Neuronal stem cell (in vitro differentiated cells): Measurements from ENCODE around the gene KAZN.

Experiments used
- DNase-seq: peaks from one replicate; pipeline ENCODE4 v3.0.0-alpha.2; 2013; ENCODE audit warnings: low spot score
- H2AFZ ChIP-seq: one replicate; pipeline ENCODE4 v1.6.1; 2013; ENCODE audit warnings: mild to moderate bottlenecking, low read length, inconsistent platforms
- H2AK5ac ChIP-seq: 2 replicates; pipeline ENCODE4 v1.6.1; 2013; ENCODE audit warnings: low read depth, mild to moderate bottlenecking, inconsistent platforms, low read length, moderate library complexity, mixed read lengths
- H2BK120ac ChIP-seq: 2 replicates; pipeline ENCODE4 v1.6.1; 2013; ENCODE audit warnings: low read depth, mild to moderate bottlenecking, inconsistent platforms, low read length, moderate library complexity, mixed read lengths
- H2BK12ac ChIP-seq: one replicate; pipeline ENCODE4 v1.6.1; 2013; ENCODE audit warnings: low read length, inconsistent platforms
- H2BK15ac ChIP-seq: 2 replicates; pipeline ENCODE4 v1.6.1; 2013; ENCODE audit warnings: mild to moderate bottlenecking, low read length, inconsistent platforms, mixed read lengths
- H2BK5ac ChIP-seq: one replicate; pipeline ENCODE4 v1.6.1; 2013; ENCODE audit warnings: inconsistent platforms, mild to moderate bottlenecking, low read length, moderate library complexity
- H3K14ac ChIP-seq: one replicate; pipeline ENCODE4 v1.6.1; 2013; ENCODE audit warnings: low read length, inconsistent platforms
- H3K18ac ChIP-seq: 2 replicates; pipeline ENCODE4 v1.6.1; 2013; ENCODE audit warnings: low read length, inconsistent platforms
- H3K23ac ChIP-seq: 2 replicates; pipeline ENCODE4 v1.6.1; 2013; ENCODE audit warnings: low read depth, mild to moderate bottlenecking, mixed read lengths, low read length, inconsistent platforms; ENCODE audit not compliant: poor library complexity
- H3K27ac ChIP-seq: replicated peaks from 3 replicates; pipeline ENCODE4 v1.5.1; 2013; ENCODE audit warnings: low read length, inconsistent platforms
- H3K27me3 ChIP-seq, 3 experiments: 2 replicates each; pipeline ENCODE4 v1.6.1; 2013; ENCODE audit warnings: low read length in 3 of 3, mild to moderate bottlenecking in 2 of 3, inconsistent platforms in 1 of 3, low read depth in 1 of 3, mixed read lengths in 1 of 3, moderate library complexity in 1 of 3; ENCODE audit not compliant: control insufficient read depth in 3 of 3, insufficient read depth in 3 of 3
- H3K36me3 ChIP-seq, 2 donors: replicated peaks in 1 of 2; 2 replicates each; pipeline ENCODE4 v1.6.1; 2013; ENCODE audit warnings: low read length in 2 of 2; ENCODE audit not compliant: control insufficient read depth in 2 of 2, insufficient read depth in 2 of 2
- H3K4ac ChIP-seq: 2 replicates; pipeline ENCODE4 v1.6.1; 2013; ENCODE audit warnings: inconsistent platforms, mild to moderate bottlenecking, low read length, moderate library complexity
- H3K4me1 ChIP-seq, 2 donors: 1 replicate in 1 of 2; 2 replicates in 1 of 2; pipeline ENCODE4 v1.6.1; 2013; ENCODE audit warnings: low read length in 2 of 2, low read depth in 1 of 2; ENCODE audit not compliant: control insufficient read depth in 2 of 2, insufficient read depth in 1 of 2
- H3K4me2 ChIP-seq: one replicate; pipeline ENCODE4 v1.6.1; 2013; ENCODE audit warnings: mild to moderate bottlenecking, low read length, inconsistent platforms; ENCODE audit not compliant: insufficient read depth, poor library complexity, severe bottlenecking
- H3K4me3 ChIP-seq, 2 donors: 2 replicates each; pipeline ENCODE4 v1.5.1; 2013; ENCODE audit warnings: low read length in 2 of 2, mild to moderate bottlenecking in 2 of 2, inconsistent platforms in 1 of 2, moderate library complexity in 1 of 2
- H3K79me1 ChIP-seq: one replicate; pipeline ENCODE4 v1.6.1; 2013; ENCODE audit warnings: low read depth, mild to moderate bottlenecking, inconsistent platforms, low read length, moderate library complexity
- H3K9ac ChIP-seq: one replicate; pipeline ENCODE4 v1.6.1; 2013; ENCODE audit warnings: mild to moderate bottlenecking, low read depth, low read length, inconsistent platforms; ENCODE audit not compliant: poor library complexity
- H3K9me3 ChIP-seq, 2 donors: replicated peaks in 1 of 2; 2 replicates each; pipeline versions ENCODE3 to v1.6.1; 2013; ENCODE audit warnings: low read length in 2 of 2, mild to moderate bottlenecking in 2 of 2, inconsistent platforms in 1 of 2, low read depth in 1 of 2, mixed read lengths in 1 of 2, moderate library complexity in 1 of 2; ENCODE audit not compliant: control insufficient read depth in 2 of 2, insufficient read depth in 1 of 2
- H4K8ac ChIP-seq: one replicate; pipeline ENCODE4 v1.6.1; 2013; ENCODE audit warnings: low read depth, mild to moderate bottlenecking, inconsistent platforms, low read length, moderate library complexity
- H4K91ac ChIP-seq: one replicate; pipeline ENCODE4 v1.6.1; 2013; ENCODE audit warnings: low read length, low read depth, mild to moderate bottlenecking, inconsistent platforms; ENCODE audit not compliant: poor library complexity
- WGBS, 2 donors: extraction: QIAGEN DNeasy Blood & Tissue Kit; methylation state at CpG; one replicate each; pipeline ENCODE4 v1.1.7; 2013; ENCODE audit warnings: missing lambda C conversion rate in 2 of 2, mixed read lengths in 1 of 2; ENCODE audit not compliant: insufficient read length in 2 of 2, insufficient replicate concordance in 1 of 2; ENCODE audit errors: extremely low coverage in 2 of 2; 5-methylcytosine and 5-hydroxymethylcytosine counted together

KAZN gene

DNA sequence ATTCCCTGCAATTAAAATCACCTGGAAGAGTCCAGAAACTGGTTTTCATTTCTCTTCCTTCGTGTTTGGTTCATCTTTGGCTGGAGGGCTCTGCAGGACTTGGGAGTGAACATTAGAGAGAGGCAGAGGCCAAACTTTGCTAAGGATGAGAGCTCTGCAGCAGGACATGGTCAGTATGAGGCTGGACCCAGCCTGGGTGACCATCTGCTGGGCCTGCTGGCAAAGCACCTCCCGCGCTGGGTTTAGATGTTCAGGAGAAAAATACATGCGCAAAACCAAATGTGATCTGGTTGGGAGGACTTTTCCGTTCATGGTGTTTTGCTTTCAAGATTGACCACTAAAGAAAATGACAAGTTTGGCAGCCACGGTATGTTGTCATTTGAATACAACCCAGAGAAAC, 15.9 kb downstream of the KAZN start:
- Histone ChIP-seq H3K18ac (no peak overlapping the region), H3K4me1 (peaks cover 0 to 3% of the 10 kb centered on the region in 2 donors), H2AFZ (no peak overlapping the region), H3K4me2 (no peak overlapping the region), H3K14ac (no peak overlapping the region), H3K79me1 (no peaks in the 10 kb centered on the region), H3K4me3 (no peak overlapping the region), H4K8ac (no peak overlapping the region), H3K9ac (no peak overlapping the region), H3K27me3 (no peaks in the 10 kb centered on the region), H2BK15ac (no peak overlapping the region), H2BK120ac (no peak overlapping the region), H3K36me3 (peaks cover 0 to 95% of the 10 kb centered on the region in 2 donors), H3K4ac (no peak overlapping the region), H4K91ac (no peak overlapping the region), H2AK5ac (no peak overlapping the region), H2BK5ac (no peak overlapping the region), H3K27ac (no peak overlapping the region), H3K23ac (no peak overlapping the region), H2BK12ac (no peak overlapping the region), H3K9me3 (peaks cover 0 to 25% of the 10 kb centered on the region in 2 donors)
- WGBS, 2 donors, result no CpG with 5 or more reads among the region's 6 CpGs
- no peak for DNase-seq

DNA sequence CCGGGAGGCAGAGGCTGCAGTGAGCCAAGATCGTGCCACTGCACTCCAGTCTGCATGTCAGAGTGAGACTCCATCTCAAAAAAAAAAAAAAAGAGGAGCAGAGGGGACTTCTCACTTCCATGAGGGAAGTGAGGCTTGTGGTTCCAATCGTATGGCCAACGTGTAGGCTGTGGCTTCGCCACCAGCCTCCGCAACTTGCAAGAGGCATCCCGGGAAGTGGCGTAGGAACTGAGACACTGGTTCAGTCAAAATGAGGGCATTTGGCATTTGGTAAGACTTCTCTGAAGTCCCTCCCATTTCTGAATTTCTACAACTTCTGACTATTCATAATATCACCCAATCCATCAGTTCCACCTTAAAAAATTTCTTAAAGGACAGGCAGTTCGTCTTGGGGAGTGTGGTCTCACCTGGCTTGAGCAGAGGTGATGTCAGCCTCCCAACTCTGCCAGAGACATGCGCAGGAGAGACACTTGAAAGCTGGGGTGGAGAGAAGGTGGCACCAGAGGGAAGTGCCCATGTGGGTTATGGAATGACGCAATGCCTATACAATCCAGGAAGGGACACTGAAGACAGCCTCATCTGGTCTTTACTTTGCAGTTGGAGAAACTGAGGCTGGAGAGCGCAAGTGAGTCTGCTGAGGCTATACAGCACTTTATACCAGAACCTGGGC, 17.2 kb downstream of the KAZN start:
- DNase-seq, result no peak
- no peak overlapping the region for H3K4me2 ChIP-seq
- H4K91ac ChIP-seq, result no peak overlapping the region
- H3K36me3 ChIP-seq, result peaks cover 0 to 99% of the 10 kb centered on the region in 2 donors
- no peak overlapping the region for H2BK120ac ChIP-seq
- H3K18ac ChIP-seq, result no peak overlapping the region
- no peak overlapping the region for H2AK5ac ChIP-seq
- H3K27ac ChIP-seq, result no peak overlapping the region
- H3K4me3 ChIP-seq, result no peak overlapping the region
- no peak overlapping the region for H3K23ac ChIP-seq
- H3K4ac ChIP-seq, result no peak overlapping the region
- no peak overlapping the region for H3K14ac ChIP-seq
- H3K4me1 ChIP-seq, result peaks cover 0 to 3% of the 10 kb centered on the region in 2 donors
- peaks cover 0 to 28% of the 10 kb centered on the region in 2 donors for H3K9me3 ChIP-seq
- H2BK12ac ChIP-seq, result no peak overlapping the region
- no peaks in the 10 kb centered on the region for H3K27me3 ChIP-seq
- no peak overlapping the region for H3K9ac ChIP-seq
- WGBS, 2 donors, result no CpG with 5 or more reads among the region's 12 CpGs
- H2BK15ac ChIP-seq, result no peak overlapping the region
- no peaks in the 10 kb centered on the region for H3K79me1 ChIP-seq
- no peak overlapping the region for H2BK5ac ChIP-seq
- no peak overlapping the region for H2AFZ ChIP-seq
- H4K8ac ChIP-seq, result no peak overlapping the region

DNA sequence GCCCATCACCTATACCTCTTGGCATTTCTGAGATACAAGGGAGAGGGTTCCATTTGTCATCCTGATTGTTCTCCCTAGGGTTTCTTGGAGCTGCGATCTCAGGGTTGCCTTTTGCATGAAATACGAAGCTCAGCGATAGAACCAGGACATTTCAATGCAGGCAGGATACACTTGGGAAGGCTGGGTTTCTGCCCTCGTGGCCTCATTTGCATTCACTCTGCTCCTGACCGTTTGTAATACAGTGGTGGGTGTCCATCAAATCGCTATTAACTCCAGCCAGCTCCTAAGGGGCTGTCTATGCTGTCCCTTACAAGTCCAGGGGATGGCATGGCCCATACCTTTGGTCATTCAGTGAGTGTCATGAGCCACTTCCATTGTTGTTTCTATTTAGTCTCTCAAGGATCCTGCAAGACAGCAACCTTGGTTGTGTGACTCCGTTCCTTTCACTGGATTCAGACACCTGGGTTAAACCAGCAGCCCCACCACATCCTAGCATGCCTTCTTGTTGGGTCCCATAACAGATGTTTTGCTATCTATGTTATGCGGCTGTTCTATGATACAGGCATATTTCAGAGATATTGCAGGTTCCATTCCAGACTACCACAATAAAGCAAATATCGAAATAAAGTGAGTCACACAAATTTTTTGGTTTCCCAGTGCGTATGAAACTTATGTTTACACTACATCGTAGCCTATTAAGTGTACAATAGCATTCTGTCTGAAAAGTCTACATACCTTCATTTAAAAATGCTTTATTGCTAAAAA, 18.3 kb downstream of the KAZN start:
- Histone ChIP-seq H3K23ac (no peak overlapping the region), H2BK5ac (no peak overlapping the region), H3K27ac (no peak overlapping the region), H2AK5ac (no peak overlapping the region), H3K18ac (peak overlapping the region; percentile 24), H3K79me1 (no peaks in the 10 kb centered on the region), H2BK12ac (no peak overlapping the region), H3K27me3 (no peaks in the 10 kb centered on the region), H4K8ac (no peak overlapping the region), H3K14ac (no peak overlapping the region), H3K4me1 (peaks cover 0 to 6% of the 10 kb centered on the region in 2 donors), H4K91ac (no peak overlapping the region), H3K4me2 (no peak overlapping the region), H2BK15ac (no peak overlapping the region), H2BK120ac (no peak overlapping the region), H2AFZ (no peak overlapping the region), H3K4me3 (no peak overlapping the region), H3K36me3 (peaks cover 0 to 97% of the 10 kb centered on the region in 2 donors), H3K9me3 (peaks cover 0 to 40% of the 10 kb centered on the region in 2 donors), H3K4ac (no peak overlapping the region), H3K9ac (no peak overlapping the region)
- WGBS, 2 donors, result no CpG with 5 or more reads among the region's 11 CpGs
- no peak for DNase-seq

- no CpG with 5 or more reads among the region's 7 CpGs for WGBS, 2 donors
- Histone ChIP-seq H3K4me1 (peaks cover 0 to 6% of the 10 kb centered on the region in 2 donors), H3K4me2 (no peak overlapping the region), H3K36me3 (peaks cover 0 to 91% of the 10 kb centered on the region in 2 donors), H4K8ac (no peak overlapping the region), H2BK12ac (no peak overlapping the region), H3K23ac (no peak overlapping the region), H4K91ac (no peak overlapping the region), H3K27ac (no peak overlapping the region), H3K14ac (no peak overlapping the region), H2BK15ac (no peak overlapping the region), H3K4me3 (no peak overlapping the region), H3K9ac (no peak overlapping the region), H3K9me3 (peaks cover 0 to 43% of the 10 kb centered on the region in 2 donors), H3K27me3 (no peaks in the 10 kb centered on the region), H2AFZ (no peak overlapping the region), H3K18ac (no peak overlapping the region), H3K4ac (no peak overlapping the region), H2AK5ac (no peak overlapping the region), H2BK120ac (no peak overlapping the region), H2BK5ac (no peak overlapping the region), H3K79me1 (no peaks in the 10 kb centered on the region)
- no peak for DNase-seq
Observed at GRCh38 chr1:14617791-14618190, 19.3 kb downstream of the KAZN start.
